ENCODE data around the gene MADD.

The MADD gene

DNA sequence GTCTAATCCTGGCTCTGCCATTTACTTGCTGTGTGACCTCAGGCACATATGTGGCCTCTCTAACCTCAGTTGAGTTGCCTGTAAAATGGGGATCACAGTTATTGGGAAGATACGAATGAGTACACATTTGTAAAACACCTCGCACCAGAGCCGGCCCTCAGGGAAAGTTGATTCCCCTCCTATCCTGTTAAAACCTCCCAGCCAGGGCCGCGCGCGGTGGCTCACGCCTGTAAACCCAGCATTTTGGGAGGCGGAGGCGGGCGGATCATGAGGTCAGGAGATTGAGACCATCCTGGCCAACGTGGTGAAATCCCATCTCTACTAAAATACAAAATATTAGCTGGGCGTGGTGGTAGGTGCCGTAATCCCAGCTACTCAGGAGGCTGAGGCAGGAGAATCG lies 90.4 kb downstream of the MADD start:
- DNase-seq = no peak

DNA sequence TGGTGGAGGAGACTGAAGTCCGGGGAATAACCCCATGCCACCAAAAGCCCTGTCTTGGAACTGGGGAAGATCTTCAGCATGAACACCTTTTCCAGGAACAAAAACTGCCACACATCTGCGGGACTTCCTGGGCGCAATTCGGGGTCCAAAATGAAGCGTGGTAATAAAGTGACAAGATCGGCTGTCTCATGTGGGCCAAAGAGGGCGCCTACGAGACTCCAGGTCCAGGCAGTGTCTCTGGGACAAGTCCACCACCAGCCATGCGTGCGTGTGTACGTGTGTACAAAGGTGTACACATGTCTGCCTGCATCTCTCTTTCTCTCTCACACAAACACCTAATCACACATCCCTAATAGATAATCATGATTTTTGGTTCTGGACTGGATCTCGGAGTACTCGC lies 91.5 kb downstream of the MADD start:
- DNase-seq = no peak

DNA sequence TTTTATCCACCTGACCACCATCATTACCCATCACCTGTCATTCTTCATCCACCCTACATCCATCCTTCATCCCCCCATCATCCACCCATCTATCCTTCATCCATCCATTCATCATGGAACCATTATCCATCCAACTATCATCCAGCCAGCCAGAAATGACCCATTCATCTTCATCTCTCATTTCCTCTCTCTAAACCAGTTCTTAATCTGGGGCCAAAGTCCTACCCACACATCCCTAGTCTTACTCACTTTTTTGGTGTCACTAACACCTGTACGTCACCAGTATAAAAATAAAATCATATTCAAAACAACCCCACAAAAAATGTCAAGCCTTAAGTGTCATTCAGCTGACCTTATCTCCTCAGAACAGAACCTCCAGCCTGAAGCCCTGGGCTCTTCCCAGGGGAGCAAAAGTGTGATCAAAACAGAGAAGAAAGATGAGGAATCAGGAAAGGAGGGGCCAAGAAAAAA lies 96.1 kb downstream of the MADD start:
- DNase-seq = no peak

DNA sequence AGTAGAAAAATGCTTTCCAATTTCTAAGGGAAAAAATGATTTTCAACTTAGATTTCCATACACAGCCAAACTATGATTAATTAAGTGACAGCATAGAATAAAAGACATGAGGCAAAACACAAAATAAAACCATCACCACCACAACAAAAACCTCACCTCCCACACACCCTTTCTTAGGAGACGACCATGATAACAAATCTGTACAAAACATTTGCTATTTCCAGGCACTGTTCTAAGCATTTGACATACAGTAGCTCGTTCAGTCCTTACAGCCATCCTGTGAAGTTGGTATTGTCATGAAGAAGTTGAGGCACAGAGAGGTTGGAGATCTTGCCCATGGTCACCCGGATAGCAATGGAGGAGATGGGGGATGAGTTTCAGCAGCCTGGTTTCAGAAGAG lies 99.7 kb downstream of the MADD start:
- no peak for DNase-seq

DNA sequence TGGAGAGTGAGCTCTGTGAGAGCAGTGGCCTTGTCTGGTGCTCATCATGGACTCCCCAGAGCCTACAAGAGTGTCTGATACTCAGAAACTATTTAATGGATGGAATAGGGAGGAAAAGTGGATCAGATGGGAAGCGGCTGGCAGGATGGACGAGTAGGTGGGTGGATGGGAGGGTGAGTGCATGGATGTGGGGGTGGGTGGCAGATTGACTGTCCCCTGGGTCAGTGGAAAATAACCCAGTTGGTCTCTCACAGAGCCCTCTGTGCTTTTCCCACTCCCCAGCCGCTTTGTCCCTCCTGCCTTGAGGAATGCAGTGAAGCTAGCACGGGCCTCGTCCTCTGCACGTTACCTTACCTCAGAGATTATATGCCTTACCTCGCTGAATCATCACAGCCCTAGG lies 102.5 kb downstream of the MADD start:
- no peak for DNase-seq

DNA sequence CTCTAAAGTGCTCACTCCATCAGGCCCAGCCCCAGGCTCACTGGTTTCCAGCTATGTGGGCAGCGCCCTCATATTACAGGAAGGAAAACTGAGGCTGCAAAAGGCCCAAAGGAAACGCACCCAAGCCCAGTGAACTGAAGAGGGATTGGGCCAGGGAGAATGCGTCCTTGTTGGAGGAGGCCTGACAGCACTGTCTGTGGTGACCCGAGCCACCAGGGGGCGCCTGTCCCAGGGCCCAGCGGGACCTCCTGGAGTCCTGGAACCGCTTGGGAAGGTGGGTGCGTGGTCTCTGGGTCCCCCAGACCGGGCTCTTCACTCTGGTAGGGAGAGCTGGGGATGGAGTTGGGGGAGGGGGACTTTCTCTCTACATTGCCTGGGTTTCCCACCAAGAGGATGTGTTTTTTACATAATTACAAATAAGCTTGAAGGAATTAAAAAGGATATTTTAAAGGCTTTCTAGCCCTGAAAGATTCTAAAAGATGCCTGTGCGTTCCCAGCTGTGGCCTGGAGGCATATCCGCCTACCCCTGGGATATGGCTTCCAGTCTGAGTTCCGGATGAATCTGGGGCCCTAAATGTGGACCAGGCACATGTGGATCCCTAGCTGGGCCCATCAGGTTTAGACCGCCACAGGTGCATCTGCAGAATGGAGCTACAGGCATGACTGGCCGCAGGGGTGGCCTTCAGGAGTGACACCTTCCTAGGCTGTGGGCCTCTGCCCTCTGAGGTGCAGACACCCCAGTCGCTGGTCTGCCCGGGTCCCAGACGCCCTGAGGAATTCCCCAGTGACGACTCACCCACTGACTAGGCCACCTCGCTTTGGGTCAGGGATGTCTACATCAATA lies 104.2 kb downstream of the MADD start:
- DNase-seq = peak; percentile 97

DNA sequence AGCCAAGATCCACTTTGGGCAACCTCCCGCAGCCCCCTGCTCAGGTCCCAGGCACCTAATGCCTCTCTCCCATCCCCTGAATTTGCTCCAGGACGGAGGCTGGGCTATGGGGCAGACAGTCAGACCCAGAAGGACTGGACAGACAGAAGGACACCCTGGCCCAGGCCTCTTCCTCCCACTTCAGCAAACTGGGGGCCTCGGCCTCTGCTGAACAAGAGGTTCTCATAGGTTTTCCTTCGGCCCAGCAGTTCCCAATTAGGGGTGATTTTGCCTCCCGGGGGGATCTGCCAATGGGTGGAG lies 104.7 kb downstream of the MADD start:
- no peak for DNase-seq

DNA sequence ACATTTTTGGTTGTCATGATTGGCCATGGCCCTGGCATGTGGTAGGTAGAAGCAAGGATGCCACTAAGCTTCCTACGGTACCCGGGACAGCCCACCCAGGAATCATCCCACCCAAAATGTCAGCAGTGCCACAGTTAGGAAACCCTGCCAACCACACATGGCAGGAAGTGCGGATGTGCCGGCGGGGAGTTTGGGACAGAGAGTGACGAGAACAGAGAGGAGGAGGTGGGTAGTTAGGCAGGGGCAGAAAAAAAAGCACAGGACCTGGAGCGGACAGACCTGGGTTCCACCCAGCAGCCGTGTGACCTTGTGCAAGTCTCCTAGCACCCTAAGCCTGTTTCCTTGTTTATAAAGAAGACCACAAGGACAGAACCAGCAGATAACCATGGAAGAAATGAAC lies 105.1 kb downstream of the MADD start:
- DNase-seq = no peak

DNA sequence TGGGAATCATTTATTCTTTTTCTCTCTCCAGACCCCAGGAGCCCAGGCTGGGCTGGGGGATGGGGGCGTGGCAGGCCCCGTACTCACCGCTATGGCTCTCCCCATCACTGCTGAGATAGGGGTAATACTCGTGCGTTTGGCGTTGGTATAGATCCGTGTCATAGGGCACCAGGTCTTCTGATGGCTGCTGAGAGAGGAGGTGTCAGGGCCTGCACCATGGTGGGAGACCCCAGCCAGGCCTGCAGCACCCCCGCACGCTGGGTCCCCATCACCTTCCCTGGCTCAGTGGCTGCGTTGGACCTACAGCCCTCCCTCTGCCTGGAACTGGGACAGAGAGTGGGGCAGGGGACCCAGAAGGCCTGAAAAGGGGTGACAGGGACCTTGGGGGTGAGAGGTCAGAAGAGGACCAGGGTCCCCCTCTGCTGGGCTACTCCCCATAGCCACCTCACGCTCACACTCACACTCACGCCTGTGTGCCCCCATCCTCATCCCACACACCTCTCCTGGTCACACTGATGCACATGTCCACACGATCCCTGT lies 105.7 kb downstream of the MADD start:
- no peak for DNase-seq

DNA sequence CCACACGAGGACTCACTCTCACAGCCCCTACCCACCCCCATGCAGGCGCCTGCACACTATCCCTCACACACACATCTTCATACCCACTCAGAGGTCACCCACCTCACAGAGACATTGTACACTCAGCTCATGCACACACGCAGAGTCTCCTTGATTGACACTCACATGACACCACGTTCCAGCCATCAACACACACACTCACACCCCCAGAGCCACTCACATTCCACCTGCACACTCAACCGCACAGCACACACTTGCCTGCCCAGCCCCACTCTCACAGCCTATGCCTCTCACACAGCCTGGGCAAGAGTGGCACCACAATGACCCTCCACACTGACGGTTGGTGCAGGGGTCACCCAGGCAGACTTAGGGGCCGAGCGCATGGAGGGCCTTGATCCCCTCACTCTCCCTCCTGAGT lies 106.2 kb downstream of the MADD start:
- DNase-seq = no peak

DNA sequence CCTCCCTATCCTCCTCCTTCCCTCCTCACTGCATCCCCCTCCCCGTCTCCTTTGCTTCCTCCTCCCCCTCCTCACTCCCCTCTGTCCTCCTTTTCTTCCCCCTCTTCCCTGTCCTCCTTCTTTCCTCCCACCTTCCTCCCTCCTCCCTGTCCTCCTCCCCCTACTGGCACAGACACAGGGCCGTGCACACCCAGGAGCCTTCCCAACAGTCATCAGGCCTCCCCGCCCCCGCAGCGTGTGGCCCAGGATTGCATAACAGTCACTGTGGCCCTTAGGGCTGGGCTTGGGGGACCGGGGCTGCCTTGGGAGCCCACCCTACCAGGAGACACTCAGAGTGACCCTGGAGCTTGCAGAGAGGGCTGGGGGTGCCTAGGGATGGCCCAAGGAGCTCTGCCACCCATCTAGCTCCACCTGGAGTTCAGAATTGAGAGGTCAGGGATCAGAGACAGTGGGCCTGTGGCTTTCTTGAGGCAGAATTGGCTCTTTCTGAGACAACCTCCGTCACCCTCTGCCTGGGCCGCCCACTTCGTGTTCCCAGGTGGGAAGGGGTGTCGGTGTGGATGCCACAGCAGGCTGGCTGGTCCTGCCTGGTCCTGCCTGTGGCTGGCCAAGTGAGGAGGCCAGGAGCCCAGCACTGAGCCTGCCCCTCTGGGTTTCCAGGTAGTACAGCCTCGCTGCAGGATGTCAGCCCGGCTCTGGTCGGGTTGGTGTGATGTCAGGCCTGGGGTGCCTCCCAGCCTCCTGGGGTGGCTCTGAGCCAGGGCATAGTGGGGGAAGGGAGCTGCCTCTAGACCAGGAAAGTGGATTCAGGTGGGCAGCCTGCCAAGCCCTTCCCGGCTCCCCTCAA lies 106.8 kb downstream of the MADD start:
- DNase-seq = no peak

DNA sequence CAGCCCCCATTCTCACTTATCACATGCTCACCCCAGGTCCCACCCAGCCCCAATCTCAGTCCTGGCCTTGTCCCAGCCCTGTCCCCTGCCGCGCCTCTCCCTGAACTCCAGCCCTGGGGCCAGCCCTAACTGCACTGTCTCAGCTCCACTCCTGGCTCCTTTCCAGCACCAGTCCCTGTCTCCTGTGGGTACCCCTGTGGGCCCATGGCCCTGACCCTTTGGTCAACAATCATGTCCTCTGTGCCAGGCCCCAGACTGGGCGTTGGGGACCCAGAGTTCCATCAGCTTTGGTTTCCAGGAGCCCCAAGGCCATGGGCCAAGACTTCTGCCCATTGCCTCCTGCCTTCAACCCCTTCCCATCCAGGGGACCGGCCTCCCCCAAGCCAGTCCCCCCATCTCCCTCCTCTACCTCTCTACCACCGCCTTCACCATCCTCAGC lies 107.7 kb downstream of the MADD start:
- no peak for DNase-seq

DNA sequence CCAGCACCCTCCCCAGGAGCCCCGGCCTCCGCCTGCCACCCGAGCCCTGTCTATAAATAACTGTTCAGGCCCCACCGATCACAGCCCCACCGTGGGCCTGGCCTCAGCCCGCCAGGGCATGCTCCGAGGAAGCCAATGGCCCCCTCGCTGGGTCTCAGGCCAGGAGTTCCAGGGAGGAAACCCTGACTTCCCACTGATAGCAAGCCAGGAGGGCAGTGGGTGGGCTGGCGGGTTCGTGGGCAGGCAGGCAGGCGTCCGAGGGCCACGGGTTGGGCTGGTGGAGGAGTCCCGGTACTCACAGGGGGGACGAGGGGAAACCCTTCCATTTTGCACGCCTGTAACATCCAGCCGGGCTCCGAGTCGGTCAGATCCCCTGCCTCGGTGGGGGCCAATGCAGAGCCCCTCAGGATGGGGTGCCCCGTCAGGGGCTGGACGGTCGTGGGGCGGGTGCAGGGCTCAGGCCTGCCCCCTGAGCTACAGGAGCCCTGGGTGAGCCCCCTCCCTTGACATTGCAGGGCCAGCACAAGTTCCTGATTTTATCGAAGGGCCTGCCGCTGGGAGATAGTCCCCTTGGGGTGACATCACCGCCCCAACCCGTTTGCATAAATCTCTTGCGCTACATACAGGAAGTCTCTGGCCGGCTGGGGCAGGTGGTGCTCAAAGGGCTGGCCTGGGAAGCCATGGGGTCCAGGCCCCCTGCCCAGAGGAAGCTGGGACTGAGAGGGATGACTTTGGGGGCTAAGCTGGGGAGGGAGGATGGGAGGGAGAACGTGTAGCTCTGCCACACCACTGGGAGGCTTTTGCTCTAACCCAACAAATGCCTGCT lies 108.3 kb downstream of the MADD start, which contains the start of gene SPI1:
Gene SPI1 (minus strand): TSS at position 538 of the 826 bp plus-strand sequence. CDS start 194 bp downstream, at position 344.
- no peak for DNase-seq

DNA sequence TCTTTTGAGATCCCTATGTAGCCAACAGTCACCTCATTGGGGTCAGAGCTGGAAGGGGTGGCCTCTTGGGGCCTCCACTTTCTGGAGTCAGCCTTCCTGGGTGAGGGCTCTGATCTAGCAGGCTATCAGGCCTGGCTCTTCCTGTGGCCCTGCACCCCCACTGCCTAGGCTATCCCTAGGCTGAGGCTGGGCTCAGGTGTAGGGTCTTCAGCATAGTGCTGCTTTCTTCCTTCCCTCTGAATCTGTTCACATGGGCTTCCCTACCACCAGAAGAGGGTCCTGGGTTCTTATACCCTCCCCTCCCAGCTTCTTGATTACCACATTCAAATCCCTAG lies 108.9 kb downstream of the MADD start:
- DNase-seq = no peak

DNA sequence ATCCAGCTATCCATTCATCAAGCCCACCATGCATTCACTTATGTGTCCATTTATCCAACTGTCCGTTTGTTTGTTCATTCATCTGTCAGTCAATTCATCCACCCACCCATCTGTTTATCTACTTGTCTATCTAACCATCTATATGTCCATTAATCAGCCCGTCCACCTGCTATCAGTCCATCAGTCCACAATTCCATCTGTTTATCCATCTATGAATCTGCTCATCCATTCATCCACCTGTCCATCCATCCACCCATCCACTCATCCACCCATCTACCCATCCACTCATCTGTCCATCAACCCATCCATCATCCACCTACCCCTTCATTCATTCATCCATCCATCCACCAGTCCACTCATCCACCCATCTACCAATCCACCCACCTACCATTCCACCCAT lies 109.4 kb downstream of the MADD start:
- no peak for DNase-seq
